ENCODE measurements around the gene PPIB.

Gene PPIB

DNA sequence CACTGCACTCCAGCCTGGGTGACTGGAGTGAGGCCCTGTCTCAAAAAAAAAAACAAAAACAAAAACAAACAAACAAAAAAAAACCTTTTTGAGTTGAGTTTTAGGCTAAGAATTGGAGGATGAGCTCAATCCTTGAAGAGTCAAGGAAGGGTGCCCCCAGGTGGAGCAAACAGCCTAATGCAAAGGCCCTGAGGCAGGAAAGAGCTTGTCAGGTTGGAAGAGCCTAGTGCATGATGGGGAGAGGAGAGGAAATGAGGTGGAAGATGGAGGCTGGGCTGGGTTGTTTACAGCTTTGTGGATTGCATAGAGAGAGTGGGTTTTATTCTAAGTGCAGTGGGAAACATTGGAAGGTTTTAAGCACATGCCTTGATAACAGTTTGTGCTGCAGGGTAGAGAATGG, 13.4 kb downstream of the PPIB start:
- Histone ChIP-seq H3K4me3 (ENCODE audit: low read length in 2 of 2) (no peak overlapping the region), H3K9me3 (ENCODE audit: control insufficient read depth in 2 of 2, low read length in 2 of 2) (no peaks in the 10 kb centered on the region), H3K9ac (ENCODE audit: low read depth in 1 of 2, low read length in 2 of 2) (no peak overlapping the region), H3K27me3 (ENCODE audit: control insufficient read depth in 2 of 2, insufficient read depth in 2 of 2, low read length in 2 of 2) (peaks cover 7 to 13% of the 10 kb centered on the region in 2 donors), H3K36me3 (ENCODE audit: control insufficient read depth in 2 of 2, insufficient read depth in 2 of 2, low read length in 2 of 2) (peaks cover 5 to 14% of the 10 kb centered on the region in 2 donors), H3K4me1 (ENCODE audit: control insufficient read depth in 2 of 2, insufficient read depth in 2 of 2, low read length in 2 of 2) (peaks cover 7 to 12% of the 10 kb centered on the region in 2 donors), H3K27ac (ENCODE audit: low read depth in 2 of 2, low read length in 2 of 2) (no peak overlapping the region)

DNA sequence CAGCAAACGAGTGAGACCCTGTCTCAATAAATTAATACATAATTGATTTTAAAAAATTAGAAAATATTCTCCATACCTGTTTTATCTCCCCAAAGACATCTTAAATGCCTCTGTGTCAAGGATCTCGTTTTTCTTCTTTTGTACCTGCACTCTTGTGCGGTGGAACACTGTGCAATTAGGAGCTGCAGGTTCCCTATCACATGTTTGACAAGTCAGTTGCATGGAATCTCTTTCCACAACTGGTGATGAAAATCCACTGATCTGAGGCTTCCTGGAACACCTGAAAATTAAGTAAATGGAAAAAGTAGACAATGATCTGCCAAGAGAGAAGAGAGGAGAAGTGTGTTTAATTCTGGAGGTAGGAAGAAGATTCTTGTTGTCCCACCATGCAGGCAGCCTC, 14.2 kb downstream of the PPIB start:
- Histone ChIP-seq H3K27ac (ENCODE audit: low read depth in 2 of 2, low read length in 2 of 2) (no peak overlapping the region), H3K4me3 (ENCODE audit: low read length in 2 of 2) (no peak overlapping the region), H3K9ac (ENCODE audit: low read depth in 1 of 2, low read length in 2 of 2) (no peak overlapping the region), H3K36me3 (ENCODE audit: control insufficient read depth in 2 of 2, insufficient read depth in 2 of 2, low read length in 2 of 2) (peaks cover 9 to 13% of the 10 kb centered on the region in 2 donors), H3K9me3 (ENCODE audit: control insufficient read depth in 2 of 2, low read length in 2 of 2) (no peaks in the 10 kb centered on the region), H3K4me1 (ENCODE audit: control insufficient read depth in 2 of 2, insufficient read depth in 2 of 2, low read length in 2 of 2) (peaks cover 7 to 13% of the 10 kb centered on the region in 2 donors), H3K27me3 (ENCODE audit: control insufficient read depth in 2 of 2, insufficient read depth in 2 of 2, low read length in 2 of 2) (peaks cover 7 to 13% of the 10 kb centered on the region in 2 donors)

DNA sequence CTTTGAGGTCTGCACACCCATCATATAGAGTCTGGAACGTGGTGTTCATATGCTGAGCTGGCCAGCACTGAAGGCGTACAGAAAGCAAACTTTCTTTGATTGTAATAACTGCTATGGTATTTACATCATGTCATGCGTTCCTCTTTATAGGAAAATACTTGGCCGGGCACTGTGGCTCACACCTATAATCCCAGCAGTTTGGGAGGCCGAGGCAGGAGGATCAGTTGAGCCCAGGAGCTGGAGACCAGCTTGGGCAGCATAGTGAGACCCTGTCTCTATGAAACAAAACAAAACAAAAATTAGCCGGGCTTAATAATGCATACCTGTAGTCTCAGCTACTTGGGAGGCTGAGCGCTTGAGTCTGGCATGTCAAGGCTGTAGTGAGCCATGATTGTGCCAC, 14.7 kb downstream of the PPIB start:
- H3K36me3 ChIP-seq (ENCODE audit: control insufficient read depth in 2 of 2, insufficient read depth in 2 of 2, low read length in 2 of 2), result peaks cover 13 to 17% of the 10 kb centered on the region in 2 donors
- H3K27me3 ChIP-seq (ENCODE audit: control insufficient read depth in 2 of 2, insufficient read depth in 2 of 2, low read length in 2 of 2), result peaks cover 7 to 13% of the 10 kb centered on the region in 2 donors
- no peak overlapping the region for H3K27ac ChIP-seq (ENCODE audit: low read depth in 2 of 2, low read length in 2 of 2)
- no peak overlapping the region for H3K4me3 ChIP-seq (ENCODE audit: low read length in 2 of 2)
- H3K4me1 ChIP-seq (ENCODE audit: control insufficient read depth in 2 of 2, insufficient read depth in 2 of 2, low read length in 2 of 2), result peaks cover 7 to 13% of the 10 kb centered on the region in 2 donors
- no peak overlapping the region for H3K9ac ChIP-seq (ENCODE audit: low read depth in 1 of 2, low read length in 2 of 2)
- no peaks in the 10 kb centered on the region for H3K9me3 ChIP-seq (ENCODE audit: control insufficient read depth in 2 of 2, low read length in 2 of 2)

DNA sequence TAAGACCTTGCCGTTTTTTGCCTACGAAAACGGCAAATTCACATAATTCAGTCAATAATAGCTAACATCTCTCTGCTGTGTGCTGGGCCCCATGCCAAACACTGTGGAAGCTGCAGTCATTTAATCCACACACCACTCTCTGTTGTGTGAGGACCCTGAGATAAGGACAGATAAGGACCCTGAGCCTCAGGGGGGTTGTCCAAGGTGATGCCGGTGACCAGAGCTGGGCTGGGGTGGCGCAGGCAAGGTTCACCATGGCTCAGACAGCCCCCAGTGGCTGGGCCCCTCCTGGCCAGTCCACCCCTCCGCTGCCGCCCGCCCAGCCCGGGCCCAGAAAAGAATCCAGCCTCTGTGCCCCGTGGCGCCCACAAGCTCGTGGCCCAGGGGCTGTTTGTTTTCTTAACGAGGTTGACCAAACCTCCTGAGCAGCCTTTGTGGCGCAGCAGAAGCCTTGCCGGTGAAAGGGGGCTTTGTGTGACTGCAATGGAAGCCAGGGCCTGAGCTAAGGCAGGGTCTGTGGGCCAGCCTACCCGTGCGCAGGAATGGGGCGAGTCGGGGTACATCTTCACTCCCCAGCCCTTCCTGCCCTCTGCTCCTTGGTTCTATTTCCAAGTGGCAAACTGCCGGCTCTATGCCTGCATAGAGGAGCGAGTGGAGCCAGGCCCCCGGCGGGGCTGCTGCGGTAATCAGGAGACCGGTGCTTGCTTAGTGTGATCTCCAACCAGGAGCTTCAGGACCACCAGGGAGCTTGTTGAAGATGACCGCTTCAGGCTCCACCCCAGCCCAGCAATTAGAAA, 15.7 kb downstream of the PPIB start:
- H3K9ac ChIP-seq (ENCODE audit: low read depth in 1 of 2, low read length in 2 of 2), result no peak overlapping the region
- H3K27me3 ChIP-seq (ENCODE audit: control insufficient read depth in 2 of 2, insufficient read depth in 2 of 2, low read length in 2 of 2), result peaks cover 0 to 3% of the 10 kb centered on the region in 2 donors
- H3K4me1 ChIP-seq (ENCODE audit: control insufficient read depth in 2 of 2, insufficient read depth in 2 of 2, low read length in 2 of 2), result peaks cover 5 to 7% of the 10 kb centered on the region in 2 donors
- H3K4me3 ChIP-seq (ENCODE audit: low read length in 2 of 2), result no peak overlapping the region
- H3K27ac ChIP-seq (ENCODE audit: low read depth in 2 of 2, low read length in 2 of 2), result no peak overlapping the region
- no peaks in the 10 kb centered on the region for H3K9me3 ChIP-seq (ENCODE audit: control insufficient read depth in 2 of 2, low read length in 2 of 2)
- H3K36me3 ChIP-seq (ENCODE audit: control insufficient read depth in 2 of 2, insufficient read depth in 2 of 2, low read length in 2 of 2), result peaks cover 22 to 25% of the 10 kb centered on the region in 2 donors

DNA sequence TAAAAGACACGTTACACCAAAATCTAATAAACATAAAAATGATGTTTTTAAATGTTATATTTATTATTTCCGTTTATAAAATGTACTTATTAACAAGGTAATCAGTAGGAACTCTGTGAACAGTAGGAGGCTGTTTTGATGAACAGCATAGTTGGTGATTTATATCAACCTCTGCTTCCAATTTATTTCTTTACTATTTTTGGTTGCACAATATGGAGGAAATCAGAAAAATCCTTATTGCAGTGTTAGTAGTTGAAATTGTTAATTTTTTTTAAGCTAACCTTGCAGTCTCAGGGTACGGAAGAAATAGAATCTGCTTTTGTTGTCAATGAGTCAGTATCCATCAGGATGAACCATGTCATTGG, 16.3 kb downstream of the PPIB start:
- Histone ChIP-seq H3K9me3 (ENCODE audit: control insufficient read depth in 2 of 2, low read length in 2 of 2) (no peaks in the 10 kb centered on the region), H3K36me3 (ENCODE audit: control insufficient read depth in 2 of 2, insufficient read depth in 2 of 2, low read length in 2 of 2) (peaks cover 23 to 29% of the 10 kb centered on the region in 2 donors), H3K27me3 (ENCODE audit: control insufficient read depth in 2 of 2, insufficient read depth in 2 of 2, low read length in 2 of 2) (no peaks in the 10 kb centered on the region), H3K4me1 (ENCODE audit: control insufficient read depth in 2 of 2, insufficient read depth in 2 of 2, low read length in 2 of 2) (peaks cover 0 to 4% of the 10 kb centered on the region in 2 donors), H3K27ac (ENCODE audit: low read depth in 2 of 2, low read length in 2 of 2) (no peak overlapping the region), H3K4me3 (ENCODE audit: low read length in 2 of 2) (no peak overlapping the region), H3K9ac (ENCODE audit: low read depth in 1 of 2, low read length in 2 of 2) (no peak overlapping the region)

DNA sequence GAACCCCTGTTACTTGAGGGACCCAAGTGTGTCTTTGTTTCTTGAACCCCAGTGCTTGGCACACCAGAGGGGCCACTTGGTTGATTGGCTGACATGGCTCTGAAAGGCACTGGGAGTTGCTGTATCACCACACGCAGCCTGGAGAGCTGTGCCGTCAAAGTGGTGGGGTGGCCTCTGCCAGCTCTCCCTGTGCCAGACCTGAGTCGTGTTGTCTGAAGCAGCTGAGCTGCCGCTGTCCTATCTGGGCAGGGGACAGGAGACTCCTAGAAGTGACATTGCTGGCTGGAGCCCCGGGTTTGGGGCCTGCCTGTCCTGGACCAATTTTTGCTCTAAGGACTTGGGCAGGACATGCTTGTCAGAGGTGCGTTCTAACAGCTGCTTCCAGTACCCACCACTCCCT, 16.8 kb downstream of the PPIB start:
- no peaks in the 10 kb centered on the region for H3K27me3 ChIP-seq (ENCODE audit: control insufficient read depth in 2 of 2, insufficient read depth in 2 of 2, low read length in 2 of 2)
- H3K4me1 ChIP-seq (ENCODE audit: control insufficient read depth in 2 of 2, insufficient read depth in 2 of 2, low read length in 2 of 2), result peaks cover 0 to 4% of the 10 kb centered on the region in 2 donors
- peaks cover 27 to 33% of the 10 kb centered on the region in 2 donors for H3K36me3 ChIP-seq (ENCODE audit: control insufficient read depth in 2 of 2, insufficient read depth in 2 of 2, low read length in 2 of 2)
- H3K9me3 ChIP-seq (ENCODE audit: control insufficient read depth in 2 of 2, low read length in 2 of 2), result no peaks in the 10 kb centered on the region
- no peak overlapping the region for H3K9ac ChIP-seq (ENCODE audit: low read depth in 1 of 2, low read length in 2 of 2)
- no peak overlapping the region for H3K27ac ChIP-seq (ENCODE audit: low read depth in 2 of 2, low read length in 2 of 2)
- no peak overlapping the region for H3K4me3 ChIP-seq (ENCODE audit: low read length in 2 of 2)

DNA sequence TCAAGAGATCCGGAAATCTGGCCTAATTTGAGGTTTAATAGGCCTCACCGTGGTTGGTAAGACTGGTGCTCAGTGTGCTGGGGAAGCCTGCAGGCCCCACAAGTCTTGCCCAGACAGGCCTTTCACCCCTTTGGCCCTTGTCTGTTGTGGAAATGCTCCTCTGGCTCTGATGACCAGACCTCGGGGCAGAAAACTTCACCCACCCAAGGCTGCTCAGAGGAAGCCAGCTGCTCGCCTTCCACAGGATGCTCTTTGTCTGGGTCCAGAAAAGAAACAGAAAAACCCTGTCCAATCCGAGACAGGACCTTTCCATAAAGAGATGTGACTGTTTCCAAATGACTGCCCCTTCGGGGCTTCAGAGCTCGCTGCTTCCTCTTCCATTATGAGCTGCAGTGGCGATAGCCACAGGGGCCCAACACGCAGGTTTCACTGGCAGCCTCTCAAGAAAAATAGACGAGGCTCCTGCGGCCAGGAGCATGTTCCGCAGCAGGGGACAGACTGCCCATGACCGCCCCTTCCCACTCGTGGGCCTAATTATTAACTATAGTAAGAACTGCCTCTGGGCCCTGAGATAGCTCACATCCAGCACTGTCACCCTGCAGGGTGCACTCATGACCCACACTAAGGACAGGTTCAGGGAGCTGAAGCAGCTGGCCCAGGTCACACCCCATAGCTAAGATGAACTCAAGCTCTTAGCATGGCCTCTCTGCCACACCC, 18.1 kb downstream of the PPIB start:
- Histone ChIP-seq H3K9me3 (ENCODE audit: control insufficient read depth in 2 of 2, low read length in 2 of 2) (no peaks in the 10 kb centered on the region), H3K27ac (ENCODE audit: low read depth in 2 of 2, low read length in 2 of 2) (peak overlapping the region in 1 of 2 donors; percentile 4), H3K4me1 (ENCODE audit: control insufficient read depth in 2 of 2, insufficient read depth in 2 of 2, low read length in 2 of 2) (peaks cover 0 to 2% of the 10 kb centered on the region in 2 donors)

DNA sequence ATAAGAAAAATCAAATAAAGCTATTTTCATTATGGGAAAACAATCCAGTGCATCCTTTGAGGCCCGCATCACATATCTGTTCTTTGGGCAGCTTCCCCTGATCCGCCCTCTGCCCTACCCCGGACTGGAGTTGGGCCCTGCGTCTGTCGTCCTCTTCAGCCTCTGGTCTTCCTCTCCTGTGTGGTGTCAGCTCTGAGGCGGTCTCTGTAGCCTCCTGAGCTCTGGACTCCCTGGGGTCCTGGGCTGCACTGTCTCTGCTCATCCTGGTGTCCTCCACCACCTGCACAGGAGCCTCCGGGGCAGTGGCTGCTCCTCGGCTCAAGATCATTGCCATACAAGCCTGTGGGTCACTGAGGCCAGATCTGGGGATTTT, 18.6 kb downstream of the PPIB start:
- no peaks in the 10 kb centered on the region for H3K27me3 ChIP-seq (ENCODE audit: control insufficient read depth in 2 of 2, insufficient read depth in 2 of 2, low read length in 2 of 2)
- H3K4me3 ChIP-seq (ENCODE audit: low read length in 2 of 2), result no peak overlapping the region
- H3K9me3 ChIP-seq (ENCODE audit: control insufficient read depth in 2 of 2, low read length in 2 of 2), result no peaks in the 10 kb centered on the region
- H3K27ac ChIP-seq (ENCODE audit: low read depth in 2 of 2, low read length in 2 of 2), result peak overlapping the region in 1 of 2 donors; percentile 4
- no peak overlapping the region for H3K9ac ChIP-seq (ENCODE audit: low read depth in 1 of 2, low read length in 2 of 2)
- H3K36me3 ChIP-seq (ENCODE audit: control insufficient read depth in 2 of 2, insufficient read depth in 2 of 2, low read length in 2 of 2), result peaks cover 29 to 34% of the 10 kb centered on the region in 2 donors
- peaks cover 0 to 2% of the 10 kb centered on the region in 2 donors for H3K4me1 ChIP-seq (ENCODE audit: control insufficient read depth in 2 of 2, insufficient read depth in 2 of 2, low read length in 2 of 2)

More for the DNA sequence above, 18.1 kb downstream of the PPIB start:
- Histone ChIP-seq H3K4me3 (ENCODE audit: low read length in 2 of 2) (no peak overlapping the region), H3K36me3 (ENCODE audit: control insufficient read depth in 2 of 2, insufficient read depth in 2 of 2, low read length in 2 of 2) (peaks cover 29 to 34% of the 10 kb centered on the region in 2 donors), H3K27me3 (ENCODE audit: control insufficient read depth in 2 of 2, insufficient read depth in 2 of 2, low read length in 2 of 2) (no peaks in the 10 kb centered on the region), H3K9ac (ENCODE audit: low read depth in 1 of 2, low read length in 2 of 2) (no peak overlapping the region)

DNA sequence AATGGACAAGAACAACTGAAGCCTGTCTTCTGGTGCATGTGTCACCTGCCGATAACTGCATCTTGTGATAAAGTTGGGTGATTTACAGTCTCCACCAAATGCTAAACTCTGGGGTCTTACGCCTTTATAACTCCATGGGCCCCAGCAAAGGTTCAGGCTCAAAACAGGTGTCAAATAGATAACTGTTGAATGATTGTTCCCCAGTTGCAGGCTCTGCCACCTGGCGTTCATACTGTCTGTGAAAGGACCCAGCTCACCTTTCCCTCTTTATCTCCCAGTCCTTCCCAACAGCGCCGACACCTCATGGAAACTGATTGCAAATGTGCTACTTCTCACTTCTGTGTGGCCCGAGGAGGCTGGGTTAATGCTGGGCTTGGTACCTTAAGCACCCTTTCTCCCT, 19.5 kb downstream of the PPIB start:
- no peaks in the 10 kb centered on the region for H3K9me3 ChIP-seq (ENCODE audit: control insufficient read depth in 2 of 2, low read length in 2 of 2)
- no peak overlapping the region for H3K9ac ChIP-seq (ENCODE audit: low read depth in 1 of 2, low read length in 2 of 2)
- no peak overlapping the region for H3K4me3 ChIP-seq (ENCODE audit: low read length in 2 of 2)
- no peaks in the 10 kb centered on the region for H3K27me3 ChIP-seq (ENCODE audit: control insufficient read depth in 2 of 2, insufficient read depth in 2 of 2, low read length in 2 of 2)
- H3K36me3 ChIP-seq (ENCODE audit: control insufficient read depth in 2 of 2, insufficient read depth in 2 of 2, low read length in 2 of 2), result peaks cover 34 to 39% of the 10 kb centered on the region in 2 donors
- H3K4me1 ChIP-seq (ENCODE audit: control insufficient read depth in 2 of 2, insufficient read depth in 2 of 2, low read length in 2 of 2), result peaks cover 0 to 2% of the 10 kb centered on the region in 2 donors
- no peak overlapping the region for H3K27ac ChIP-seq (ENCODE audit: low read depth in 2 of 2, low read length in 2 of 2)

DNA sequence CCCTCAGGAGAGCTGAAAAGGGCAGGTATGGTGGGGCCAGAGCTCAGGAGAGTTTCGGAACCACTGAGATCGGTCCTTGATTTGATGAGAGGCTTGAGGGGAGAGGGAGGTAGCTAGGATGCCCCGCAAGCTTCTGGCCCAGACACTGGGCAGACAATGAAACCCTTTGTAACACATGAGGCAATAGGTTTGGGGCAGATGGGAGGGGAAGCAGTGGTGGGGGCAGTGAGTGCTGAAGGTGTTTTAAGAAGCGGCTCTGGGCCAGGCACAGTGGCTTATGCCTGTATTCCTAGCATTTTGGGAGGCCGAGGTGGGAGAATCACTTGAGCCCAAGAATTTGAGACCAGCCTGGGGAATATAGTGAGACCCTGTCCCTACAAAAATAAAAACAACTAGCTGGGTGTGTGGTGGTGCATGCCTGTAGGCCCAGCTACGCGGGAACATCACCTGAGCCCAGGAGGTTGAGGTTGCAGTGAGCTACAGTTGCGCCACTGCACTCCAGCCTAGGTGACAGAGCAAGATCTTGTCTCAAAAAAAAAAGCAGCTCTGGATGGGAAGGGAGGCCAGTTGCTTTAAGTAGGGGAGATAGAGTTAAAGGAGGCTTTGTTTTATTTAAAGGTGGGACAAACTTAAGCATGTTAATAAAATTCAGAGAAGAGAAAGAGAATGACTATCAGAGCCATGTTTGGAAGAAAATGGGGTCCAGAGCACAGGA, 20.9 kb downstream of the PPIB start:
- Histone ChIP-seq H3K4me1 (ENCODE audit: control insufficient read depth in 2 of 2, insufficient read depth in 2 of 2, low read length in 2 of 2) (peaks cover 0 to 2% of the 10 kb centered on the region in 2 donors), H3K9me3 (ENCODE audit: control insufficient read depth in 2 of 2, low read length in 2 of 2) (no peaks in the 10 kb centered on the region), H3K27me3 (ENCODE audit: control insufficient read depth in 2 of 2, insufficient read depth in 2 of 2, low read length in 2 of 2) (no peaks in the 10 kb centered on the region), H3K36me3 (ENCODE audit: control insufficient read depth in 2 of 2, insufficient read depth in 2 of 2, low read length in 2 of 2) (peaks cover 46 to 50% of the 10 kb centered on the region in 2 donors), H3K27ac (ENCODE audit: low read depth in 2 of 2, low read length in 2 of 2) (no peak overlapping the region), H3K9ac (ENCODE audit: low read depth in 1 of 2, low read length in 2 of 2) (no peak overlapping the region), H3K4me3 (ENCODE audit: low read length in 2 of 2) (no peak overlapping the region)

All from mucosa of rectum (tissue), 2 donors.